ENCODE results near the gene GNG3.

- no peak for TF ChIP-seq POLR2A (IDR thresholded peaks at IDR 0.05)
- TF ChIP-seq CTCF (IDR thresholded peaks at IDR 0.05) = no peak
These were observed 44.8 kb downstream of the GNG3 start for GRCh38 chr11:62752177-62752785.

All from suprapubic skin (tissue), 3 donors.